OCI-LY3 (cell line): Measurements from ENCODE around the gene IL36A.
A peak's percentile ranks its signal among the peaks of the same experiment; 100 is the strongest.

Experiments
- H2AFZ ChIP-seq: fragments of 200-600, 300-600 bp; shearing (Covaris generic); 2 replicates; pipeline ENCODE4 v1.6.0; 2014; ENCODE audit warnings: antibody characterized with exemption, low read depth, low read length
- H3K27ac ChIP-seq: fragments of 200-600, 300-600 bp; sonication (generic); 2 replicates; pipeline ENCODE4 v1.5.1; 2014; ENCODE audit warnings: mild to moderate bottlenecking, low read length, moderate library complexity, mixed read lengths
- H3K27me3 ChIP-seq: fragments of 200-600, 300-600 bp; sonication (generic); 2 replicates; pipeline ENCODE4 v1.6.1; 2014; ENCODE audit warnings: low read depth, low read length, mixed read lengths
- H3K36me3 ChIP-seq: fragments of 200-600, 300-600 bp; sonication (generic); replicated peaks from 2 replicates; pipeline ENCODE3; 2014; ENCODE audit warnings: low read depth, low read length, mixed read lengths
- H3K4me1 ChIP-seq: fragments of 300-600, 200-600 bp; sonication (generic); 2 replicates; pipeline ENCODE4 v1.6.1; 2014; ENCODE audit warnings: low read length, mixed read lengths
- H3K4me2 ChIP-seq: fragments of 200-600, 300-600 bp; sonication (generic); 2 replicates; pipeline ENCODE4 v1.6.1; 2014; ENCODE audit warnings: low read length, mixed read lengths
- H3K4me3 ChIP-seq: fragments of 300-600, 200-600 bp; sonication (generic); 2 replicates; pipeline ENCODE4 v1.5.1; 2014; ENCODE audit warnings: antibody characterized with exemption, mild to moderate bottlenecking, low read length, moderate library complexity
- H3K79me2 ChIP-seq: fragments of 300-600, 200-600 bp; shearing (Covaris generic); 2 replicates; pipeline ENCODE4 v1.6.1; 2014; ENCODE audit warnings: mild to moderate bottlenecking, low read length, mixed read lengths
- H3K9ac ChIP-seq: fragments of 300-600, 200-600 bp; shearing (Covaris generic); 2 replicates; pipeline ENCODE4 v1.6.0; 2014; ENCODE audit warnings: mild to moderate bottlenecking, low read length, moderate library complexity
- H3K9me3 ChIP-seq: fragments of 200-600, 300-600 bp; shearing (Covaris generic); 2 replicates; pipeline ENCODE4 v1.6.1; 2014; ENCODE audit warnings: low read length, mixed read lengths; ENCODE audit not compliant: insufficient read depth
- H4K20me1 ChIP-seq: fragments of 200-600, 300-600 bp; sonication (generic); 2 replicates; pipeline ENCODE4 v1.6.1; 2016; ENCODE audit warnings: low read length, mixed read lengths; ENCODE audit not compliant: insufficient read depth
- EZH2phosphoT487 ChIP-seq: fragments of 200-600 bp; shearing (Covaris generic); IDR thresholded peaks from 2 replicates; pipeline ENCODE4 v1.6.1; 2018; ENCODE audit warnings: antibody characterized with exemption, mixed run types, low read depth
- TF ChIP-seq, protein P1 (sequence below): fragments of 200-600, 300-600 bp; sonication (generic); IDR thresholded peaks from 2 replicates; pipeline ENCODE4 v1.5.1; 2014; ENCODE audit warnings: antibody characterized with exemption, low read length, low read depth

Gene IL36A

DNA sequence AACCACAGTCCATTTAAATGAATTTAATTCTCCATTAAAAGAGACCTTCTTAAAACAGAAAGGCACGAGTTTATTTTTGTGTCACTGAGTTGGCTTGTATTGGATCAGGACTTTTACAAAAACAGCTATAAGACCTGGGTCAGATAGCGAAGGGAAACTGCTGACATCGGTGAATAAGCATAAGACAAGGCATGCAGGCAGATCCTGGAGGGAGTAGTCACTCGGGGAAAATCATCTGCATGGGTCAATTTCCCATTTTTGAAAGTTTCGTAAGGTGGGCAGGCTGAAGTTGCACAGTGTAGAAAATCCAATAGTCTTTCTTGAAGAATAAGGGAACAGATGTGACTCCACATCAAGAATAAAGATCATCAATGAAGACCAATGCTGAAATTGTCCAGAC lies 34.5 kb downstream of the IL36A start:
- Histone ChIP-seq H3K4me3 (no peak overlapping the region), H3K36me3 (no peaks in the 10 kb centered on the region), H3K4me1 (peaks cover 11% of the 10 kb centered on the region), H3K4me2 (no peak overlapping the region), H3K9me3 (no peaks in the 10 kb centered on the region), H3K9ac (no peak overlapping the region), H2AFZ (no peak overlapping the region), H4K20me1 (no peaks in the 10 kb centered on the region), H3K27me3 (peaks cover 4% of the 10 kb centered on the region; the same call in 1 of the 2 replicates), H3K79me2 (no peaks in the 10 kb centered on the region), H3K27ac (no peak overlapping the region)
- TF ChIP-seq EZH2phosphoT487, result no peak
- TF ChIP-seq, protein P1, sequence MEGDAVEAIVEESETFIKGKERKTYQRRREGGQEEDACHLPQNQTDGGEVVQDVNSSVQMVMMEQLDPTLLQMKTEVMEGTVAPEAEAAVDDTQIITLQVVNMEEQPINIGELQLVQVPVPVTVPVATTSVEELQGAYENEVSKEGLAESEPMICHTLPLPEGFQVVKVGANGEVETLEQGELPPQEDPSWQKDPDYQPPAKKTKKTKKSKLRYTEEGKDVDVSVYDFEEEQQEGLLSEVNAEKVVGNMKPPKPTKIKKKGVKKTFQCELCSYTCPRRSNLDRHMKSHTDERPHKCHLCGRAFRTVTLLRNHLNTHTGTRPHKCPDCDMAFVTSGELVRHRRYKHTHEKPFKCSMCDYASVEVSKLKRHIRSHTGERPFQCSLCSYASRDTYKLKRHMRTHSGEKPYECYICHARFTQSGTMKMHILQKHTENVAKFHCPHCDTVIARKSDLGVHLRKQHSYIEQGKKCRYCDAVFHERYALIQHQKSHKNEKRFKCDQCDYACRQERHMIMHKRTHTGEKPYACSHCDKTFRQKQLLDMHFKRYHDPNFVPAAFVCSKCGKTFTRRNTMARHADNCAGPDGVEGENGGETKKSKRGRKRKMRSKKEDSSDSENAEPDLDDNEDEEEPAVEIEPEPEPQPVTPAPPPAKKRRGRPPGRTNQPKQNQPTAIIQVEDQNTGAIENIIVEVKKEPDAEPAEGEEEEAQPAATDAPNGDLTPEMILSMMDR, result no peak

DNA sequence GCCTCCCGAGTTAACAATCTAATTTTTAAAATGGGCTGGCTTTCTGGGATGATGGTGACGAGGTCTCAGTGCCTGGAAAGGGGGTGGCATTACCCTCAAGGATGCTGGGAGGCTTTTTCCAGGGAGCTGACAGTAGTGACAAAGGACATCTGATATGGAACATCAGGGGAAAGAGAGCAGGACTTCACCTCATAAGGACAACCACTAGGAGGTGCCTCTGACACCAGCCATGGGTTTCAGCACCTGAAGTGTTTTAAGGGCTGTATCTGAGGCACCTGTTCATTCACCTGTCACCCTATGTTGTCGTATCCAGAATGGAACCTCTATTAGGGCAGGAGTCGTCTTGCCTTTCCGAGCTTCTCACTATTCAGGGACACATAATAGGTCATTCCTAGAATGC lies 36.6 kb downstream of the IL36A start:
- Histone ChIP-seq H3K36me3 (no peaks in the 10 kb centered on the region), H3K9ac (no peak overlapping the region), H3K4me3 (no peak overlapping the region), H4K20me1 (no peaks in the 10 kb centered on the region), H3K4me1 (peaks cover 11% of the 10 kb centered on the region), H2AFZ (no peak overlapping the region), H3K9me3 (no peaks in the 10 kb centered on the region), H3K27me3 (peaks cover 4% of the 10 kb centered on the region; the same call in 1 of the 2 replicates), H3K4me2 (no peak overlapping the region), H3K79me2 (no peaks in the 10 kb centered on the region), H3K27ac (no peak overlapping the region)
- no peak for TF ChIP-seq EZH2phosphoT487
- TF ChIP-seq, protein P1, result peak; percentile 29; the same call in 1 of the 2 replicates

DNA sequence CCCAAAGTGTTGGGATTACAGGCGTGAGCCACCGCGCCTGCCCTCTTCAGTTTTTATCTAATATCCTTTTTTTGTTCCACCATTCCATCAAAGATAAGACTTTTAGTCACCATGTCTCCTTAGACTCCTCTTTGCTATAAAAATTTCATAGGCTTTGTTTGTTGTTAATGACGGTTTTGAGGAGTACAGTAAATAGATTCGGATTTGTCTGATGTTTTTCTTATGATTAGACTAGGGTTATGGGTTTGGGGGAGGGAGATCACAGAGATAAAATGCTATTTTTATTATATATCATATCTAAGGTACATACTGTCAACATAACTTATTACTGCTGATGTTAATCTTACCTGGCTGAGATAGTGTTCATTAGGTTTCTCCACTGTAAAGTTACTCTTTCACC lies 41.2 kb downstream of the IL36A start:
- no peak overlapping the region for H2AFZ ChIP-seq
- no peaks in the 10 kb centered on the region for H3K4me1 ChIP-seq
- no peak overlapping the region for H3K27ac ChIP-seq
- H3K4me3 ChIP-seq, result no peak overlapping the region
- no peak overlapping the region for H3K9ac ChIP-seq
- H3K79me2 ChIP-seq, result no peaks in the 10 kb centered on the region
- H3K27me3 ChIP-seq, result peaks cover 11% of the 10 kb centered on the region; the same call in 1 of the 2 replicates
- no peaks in the 10 kb centered on the region for H4K20me1 ChIP-seq
- no peak overlapping the region for H3K4me2 ChIP-seq
- H3K36me3 ChIP-seq, result no peaks in the 10 kb centered on the region
- H3K9me3 ChIP-seq, result no peaks in the 10 kb centered on the region
- TF ChIP-seq EZH2phosphoT487, result no peak
- TF ChIP-seq, protein P1, result no peak

DNA sequence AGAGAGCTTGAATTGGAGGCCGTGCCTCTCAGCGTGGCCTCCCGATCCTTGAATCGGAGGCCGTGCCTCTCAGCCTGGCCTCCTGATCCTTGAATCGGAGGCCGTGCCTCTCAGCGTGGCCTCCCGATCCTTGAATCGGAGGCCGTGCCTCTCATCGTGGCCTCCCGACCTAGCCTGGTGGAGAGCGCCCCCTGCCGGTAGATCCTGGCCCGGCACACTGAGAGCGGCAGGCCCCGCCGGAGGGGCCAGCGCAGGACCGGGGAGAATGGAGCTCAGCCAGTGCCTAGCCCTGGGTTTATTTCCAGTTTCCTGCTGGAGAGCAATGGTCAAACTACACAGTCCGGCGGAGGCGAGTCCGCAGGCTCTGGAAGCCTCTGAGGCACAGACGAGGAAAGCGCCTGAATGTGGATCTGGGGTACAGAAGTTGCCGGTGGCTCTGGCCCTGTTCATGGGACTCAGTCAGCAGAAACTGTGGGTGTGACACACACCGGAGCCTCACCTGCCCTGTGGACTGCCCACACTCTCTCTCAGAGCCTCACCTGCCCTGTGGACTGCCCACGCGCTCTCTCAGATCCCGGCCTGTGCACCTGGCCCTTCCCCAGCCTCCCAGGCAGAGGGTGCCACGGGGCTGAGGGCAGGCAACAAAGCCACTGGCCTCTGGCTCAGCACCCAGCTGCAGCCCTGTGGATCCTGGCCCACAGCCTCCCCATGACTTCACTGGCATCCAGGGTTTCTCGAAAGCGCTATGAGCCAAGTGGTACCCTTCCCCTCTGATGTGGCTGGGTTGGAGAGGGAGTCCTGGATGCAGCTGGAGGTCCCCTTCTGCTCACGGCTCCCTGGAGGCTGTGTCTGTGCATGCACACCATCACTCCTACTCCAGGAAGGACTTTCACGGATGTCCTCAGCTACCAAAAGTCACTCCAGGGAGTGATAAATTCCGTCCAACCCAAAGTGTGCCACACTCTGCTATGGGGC lies 45.9 kb downstream of the IL36A start:
- no peak overlapping the region for H3K27ac ChIP-seq
- H3K4me1 ChIP-seq, result no peaks in the 10 kb centered on the region
- H3K4me3 ChIP-seq, result no peak overlapping the region
- H3K9me3 ChIP-seq, result no peaks in the 10 kb centered on the region
- no peaks in the 10 kb centered on the region for H4K20me1 ChIP-seq
- no peak overlapping the region for H2AFZ ChIP-seq
- TF ChIP-seq, protein P1, result peak; percentile 14; the same call in 1 of the 2 replicates
- no peak for TF ChIP-seq EZH2phosphoT487
- 0 out of 2 replicates have a peak, but pooled peaks cover 8% of the 10 kb centered on the region for H3K27me3 ChIP-seq
- H3K36me3 ChIP-seq, result no peaks in the 10 kb centered on the region
- H3K4me2 ChIP-seq, result no peak overlapping the region
- H3K9ac ChIP-seq, result no peak overlapping the region
- no peaks in the 10 kb centered on the region for H3K79me2 ChIP-seq
